ENCODE results near the gene CACNB2.

The CACNB2 gene

DNA sequence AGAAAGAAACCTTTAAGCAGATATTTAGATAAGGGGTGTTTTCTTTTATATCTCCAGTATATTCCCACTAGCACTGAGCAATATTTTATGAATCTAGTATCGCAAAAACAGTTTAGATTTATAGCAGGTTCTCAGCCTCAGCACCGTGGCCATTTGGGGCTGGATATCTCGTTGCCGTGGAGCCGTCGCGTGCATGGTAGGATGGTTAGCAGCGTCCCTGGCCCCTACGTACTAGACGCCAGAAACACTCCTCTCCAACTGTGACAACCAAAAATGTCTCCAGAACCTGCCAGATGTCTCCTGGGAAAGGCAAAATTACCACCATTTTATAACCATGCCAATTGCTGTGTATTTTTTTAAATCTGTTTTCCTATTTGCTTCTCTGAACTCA lies 172.9 kb downstream of the CACNB2 start:
- H3K4me3 ChIP-seq (ENCODE audit: low read length) = no peak overlapping the region
- DNase-seq (ENCODE audit: low read depth, low spot score) = no peak

GRCh38 chr10:18313626-18314025 lies 173.4 kb downstream of the CACNB2 start:
- H3K4me3 ChIP-seq (ENCODE audit: low read length) = no peak overlapping the region
- no peak for DNase-seq (ENCODE audit: low read depth, low spot score)

- H3K4me3 ChIP-seq (ENCODE audit: low read length) = no peak overlapping the region
- no peak for DNase-seq (ENCODE audit: low read depth, low spot score)
Observed at GRCh38 chr10:18319628-18320027, 179.4 kb downstream of the CACNB2 start.

- DNase-seq (ENCODE audit: low read depth, low spot score) = no peak
- H3K4me3 ChIP-seq (ENCODE audit: low read length) = no peak overlapping the region
Observed at GRCh38 chr10:18321371-18321770, 181.1 kb downstream of the CACNB2 start.

GRCh38 chr10:18323916-18324315 lies 183.7 kb downstream of the CACNB2 start:
- DNase-seq (ENCODE audit: low read depth, low spot score) = no peak
- no peak overlapping the region for H3K4me3 ChIP-seq (ENCODE audit: low read length)

GRCh38 chr10:18325410-18325809 lies 185.2 kb downstream of the CACNB2 start:
- no peak overlapping the region for H3K4me3 ChIP-seq (ENCODE audit: low read length)
- no peak for DNase-seq (ENCODE audit: low read depth, low spot score)

- DNase-seq (ENCODE audit: low read depth, low spot score) = no peak
- no peak overlapping the region for H3K4me3 ChIP-seq (ENCODE audit: low read length)
Observed at GRCh38 chr10:18325889-18326531, 185.8 kb downstream of the CACNB2 start.

DNA sequence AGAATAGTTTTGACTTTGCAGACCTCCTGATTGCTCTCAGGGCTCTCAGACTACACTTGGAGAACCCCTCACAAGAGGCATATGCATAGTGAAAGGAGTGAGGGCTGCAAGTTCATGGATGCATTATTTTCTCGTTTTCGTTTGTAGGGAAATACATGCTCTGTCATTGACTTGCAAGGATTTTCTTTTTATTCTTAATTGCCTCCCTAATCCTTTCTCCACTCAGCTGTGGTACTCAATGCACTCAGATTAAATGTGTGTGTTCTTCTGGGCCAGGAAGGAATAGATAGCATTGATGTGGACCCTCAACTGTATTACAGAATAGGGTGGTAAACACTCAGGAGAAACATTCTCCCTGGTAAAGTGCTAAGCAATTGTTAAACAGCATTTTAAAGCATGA lies 188.7 kb downstream of the CACNB2 start:
- no peak overlapping the region for H3K4me3 ChIP-seq (ENCODE audit: low read length)
- DNase-seq (ENCODE audit: low read depth, low spot score) = no peak

GRCh38 chr10:18332048-18332447 lies 191.8 kb downstream of the CACNB2 start:
- DNase-seq (ENCODE audit: low read depth, low spot score) = no peak
- H3K4me3 ChIP-seq (ENCODE audit: low read length) = no peak overlapping the region

DNA sequence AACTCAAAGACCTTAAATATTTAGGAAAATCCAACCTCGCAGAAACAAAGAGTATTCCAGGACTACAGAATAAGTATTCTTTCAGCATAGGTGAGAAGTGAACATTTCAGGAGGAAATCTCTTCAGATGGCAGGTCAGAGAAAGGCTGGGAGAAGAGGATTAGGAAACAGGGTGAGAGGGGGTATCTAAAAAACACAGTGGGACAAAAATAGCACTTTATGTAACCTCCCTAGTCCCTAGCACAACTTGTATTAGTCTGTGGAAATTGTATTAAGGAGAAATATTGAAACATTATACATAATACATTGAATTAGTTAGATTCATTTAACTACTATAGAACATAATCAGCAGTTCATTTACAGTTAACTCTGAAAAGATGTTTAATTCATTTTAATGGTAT lies 192.3 kb downstream of the CACNB2 start:
- DNase-seq (ENCODE audit: low read depth, low spot score) = no peak
- no peak overlapping the region for H3K4me3 ChIP-seq (ENCODE audit: low read length)

- no peak overlapping the region for H3K4me3 ChIP-seq (ENCODE audit: low read length)
- DNase-seq (ENCODE audit: low read depth, low spot score) = no peak
Observed at GRCh38 chr10:18333621-18334020, 193.4 kb downstream of the CACNB2 start.

DNA sequence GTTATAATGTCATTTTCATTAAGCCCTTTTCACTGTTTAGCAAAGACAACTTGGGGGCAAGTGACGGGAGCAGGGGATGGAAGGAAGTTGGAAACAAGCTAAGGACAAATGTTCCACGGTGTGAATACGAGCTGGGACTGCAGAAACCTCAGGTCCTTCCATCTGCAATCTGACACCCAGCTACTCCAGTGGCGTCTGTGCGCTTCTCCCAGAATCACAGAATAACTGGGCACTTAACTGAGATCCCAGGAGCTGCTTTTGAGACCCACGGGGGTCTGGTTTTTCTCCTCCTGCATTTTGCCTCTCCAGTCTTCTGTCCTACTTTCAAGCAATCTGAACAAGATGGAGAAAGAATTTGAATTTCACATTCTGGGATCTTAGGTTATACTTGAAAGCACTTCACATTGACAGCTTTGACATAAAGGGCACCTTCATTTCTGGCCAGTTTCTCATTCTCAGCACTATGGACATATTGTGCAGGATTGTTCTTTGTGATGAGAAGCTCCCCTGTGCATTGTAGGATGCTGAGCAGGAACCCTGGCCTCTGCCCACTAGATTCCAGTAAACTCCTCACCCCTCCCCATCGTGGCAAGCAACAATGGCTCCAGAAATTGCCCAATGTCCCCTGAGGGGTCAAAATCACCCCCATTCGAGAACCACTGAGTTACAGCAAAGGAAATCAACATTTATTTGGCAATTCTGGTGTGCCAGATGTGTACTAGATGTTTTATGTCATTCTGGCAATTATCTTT lies 194.1 kb downstream of the CACNB2 start:
- H3K4me3 ChIP-seq (ENCODE audit: low read length) = no peak overlapping the region
- DNase-seq (ENCODE audit: low read depth, low spot score) = no peak

DNA sequence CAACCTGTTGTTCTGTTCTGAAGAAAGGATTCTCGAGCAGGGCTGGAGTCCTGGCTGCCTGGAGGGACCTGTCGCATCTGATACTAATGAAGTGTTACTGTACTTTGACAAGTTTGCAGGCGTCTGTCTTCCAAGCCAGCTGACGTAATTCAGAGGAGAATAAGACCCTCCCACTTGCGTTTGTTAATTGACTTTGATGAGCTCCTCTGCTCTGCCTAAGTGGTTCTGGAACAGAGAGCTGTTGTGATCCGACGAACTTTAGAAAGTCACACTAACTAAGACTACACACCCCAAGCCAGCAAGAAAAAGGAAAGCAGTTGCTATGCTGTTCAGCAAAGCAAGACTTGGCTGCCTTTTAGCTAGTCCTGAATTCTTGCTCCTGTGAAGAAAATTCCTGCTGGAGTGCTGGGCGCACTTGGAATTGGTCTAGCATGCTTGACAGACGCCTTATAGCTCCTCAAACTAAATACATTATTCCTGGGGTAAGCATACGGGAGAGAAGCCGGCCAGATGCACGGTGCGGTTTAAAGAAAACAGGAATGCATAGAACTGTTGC lies 200.3 kb downstream of the CACNB2 start:
- H3K4me3 ChIP-seq (ENCODE audit: low read length) = no peak overlapping the region
- DNase-seq (ENCODE audit: low read depth, low spot score) = no peak

DNA sequence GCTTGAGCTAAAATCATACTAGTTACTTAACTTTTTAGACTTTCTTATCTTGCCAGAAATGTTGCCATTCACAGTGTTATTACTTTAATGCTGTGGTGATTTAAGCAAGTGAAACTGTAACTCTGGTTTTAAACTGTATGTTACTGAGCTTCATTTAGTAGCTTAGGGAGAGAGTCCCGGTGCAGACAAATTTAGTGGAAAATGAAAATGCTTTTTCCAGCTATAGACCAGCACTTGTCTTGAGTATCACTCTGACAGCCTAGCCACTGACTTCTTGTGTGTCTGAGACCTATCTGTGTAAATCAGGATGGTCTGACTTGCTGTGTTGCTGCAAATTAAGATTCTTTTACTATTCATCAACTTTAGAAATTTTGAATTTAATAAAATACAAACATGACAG lies 200.8 kb downstream of the CACNB2 start:
- no peak for DNase-seq (ENCODE audit: low read depth, low spot score)

DNA sequence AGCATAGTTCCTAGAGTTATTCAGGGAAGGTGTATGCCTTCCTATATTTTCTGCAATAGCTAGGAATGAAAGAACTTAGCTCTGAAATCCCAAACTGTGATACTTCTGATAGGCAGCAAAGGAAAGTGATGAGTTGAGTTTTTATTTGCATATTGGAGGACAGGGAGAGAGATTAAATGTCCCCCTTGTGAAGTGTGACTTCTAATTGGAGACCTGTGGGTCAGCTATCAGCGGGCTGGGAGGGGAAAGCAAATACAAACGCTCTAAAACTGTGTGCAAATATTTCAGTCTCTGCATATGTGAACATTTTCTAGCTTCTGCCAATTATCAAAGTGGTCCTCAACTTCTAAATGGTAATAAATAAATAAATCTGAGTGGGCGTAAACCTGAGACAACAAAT lies 203.3 kb downstream of the CACNB2 start:
- no peak for DNase-seq (ENCODE audit: low read depth, low spot score)

More for the DNA sequence above, 200.8 kb downstream of the CACNB2 start:
- no peak overlapping the region for H3K4me3 ChIP-seq (ENCODE audit: low read length)

DNA sequence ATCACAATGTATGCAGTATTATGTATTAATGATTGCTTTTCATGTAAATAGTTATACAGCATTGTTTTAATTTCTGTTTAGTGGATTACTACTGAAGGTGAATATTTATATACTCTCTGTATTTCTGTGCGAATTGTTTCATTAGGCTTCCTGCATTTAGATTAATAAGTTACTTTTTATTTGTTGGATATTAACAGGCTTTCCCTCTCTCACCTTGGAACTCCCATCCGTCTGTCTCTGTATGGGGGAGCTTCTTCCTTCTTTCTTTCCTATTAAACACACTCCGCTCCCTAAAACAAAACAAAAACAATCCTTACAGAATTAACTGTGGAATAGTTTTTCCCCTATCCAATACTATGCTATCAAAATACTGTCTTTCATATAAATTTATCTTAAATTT lies 205.1 kb downstream of the CACNB2 start:
- no peak overlapping the region for H3K4me3 ChIP-seq (ENCODE audit: low read length)
- no peak for DNase-seq (ENCODE audit: low read depth, low spot score)

More for the DNA sequence above, 203.3 kb downstream of the CACNB2 start:
- no peak overlapping the region for H3K4me3 ChIP-seq (ENCODE audit: low read length)

- H3K4me3 ChIP-seq (ENCODE audit: low read length) = no peak overlapping the region
- DNase-seq (ENCODE audit: low read depth, low spot score) = no peak
Observed at GRCh38 chr10:18350340-18350739, 210.1 kb downstream of the CACNB2 start.

- no peak for DNase-seq (ENCODE audit: low read depth, low spot score)
- no peak overlapping the region for H3K4me3 ChIP-seq (ENCODE audit: low read length)
Observed at GRCh38 chr10:18351421-18351820, 211.2 kb downstream of the CACNB2 start.

DNA sequence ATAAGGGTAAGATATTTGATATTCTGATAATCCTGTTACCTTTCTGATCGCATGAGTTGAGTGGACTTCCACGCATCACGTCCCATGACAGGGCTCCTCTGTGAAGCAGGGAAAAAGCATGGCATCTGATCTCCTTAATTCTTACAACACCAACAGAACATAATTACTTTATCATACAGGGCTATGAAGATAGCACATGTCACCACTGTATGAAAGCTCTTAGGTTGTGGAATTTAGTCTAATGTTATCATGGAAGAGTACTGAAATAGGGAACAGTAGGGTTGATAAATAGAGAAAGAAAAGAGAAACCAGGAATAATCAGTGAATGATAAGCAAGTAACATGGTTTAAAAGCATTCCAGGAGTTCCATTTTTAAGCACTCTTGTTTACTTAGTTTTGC lies 212.0 kb downstream of the CACNB2 start:
- no peak overlapping the region for H3K4me3 ChIP-seq (ENCODE audit: low read length)
- DNase-seq (ENCODE audit: low read depth, low spot score) = no peak

GRCh38 chr10:18359812-18360211 lies 219.6 kb downstream of the CACNB2 start:
- H3K4me3 ChIP-seq (ENCODE audit: low read length) = no peak overlapping the region
- DNase-seq (ENCODE audit: low read depth, low spot score) = no peak

DNA sequence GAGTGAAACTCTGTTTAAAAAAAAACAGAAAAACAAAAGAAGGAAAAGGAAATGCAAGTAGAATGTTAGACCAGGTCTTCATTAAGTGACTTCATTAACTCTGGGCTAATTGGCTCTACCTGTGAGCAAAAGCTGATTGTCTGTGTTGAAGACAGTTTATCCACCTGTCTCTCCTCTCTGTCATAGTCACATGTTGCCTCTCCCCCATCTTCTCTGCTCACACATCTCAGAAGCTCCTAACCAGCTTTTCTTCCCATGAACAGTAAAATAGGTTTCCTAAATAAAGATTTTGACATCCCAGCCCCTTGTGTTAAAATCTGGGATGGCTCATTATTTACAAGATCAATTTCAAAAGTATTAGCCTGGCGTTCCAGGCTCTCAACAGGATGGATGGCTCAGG lies 222.7 kb downstream of the CACNB2 start:
- DNase-seq (ENCODE audit: low read depth, low spot score) = no peak
- H3K4me3 ChIP-seq (ENCODE audit: low read length) = no peak overlapping the region
